Hindlimb muscle (tissue), 1 donor: ENCODE data around the gene TCF23. TPM values are rescaled to one million over a fixed set of nuclear protein-coding genes. Genes with fewer than 3 reads are reported as not detected.
A peak's percentile ranks its signal among the peaks of the same experiment; 100 is the strongest.

Experiments used
- DNase-seq: peaks from one replicate; pipeline ENCODE4 v3.0.0-alpha.2; 2013
- polyA plus RNA-seq: library from polyadenylated mRNA; unstranded; fragments of 120-200 nt; gene quantifications from one replicate; pipeline ENCODE4 v1.2.1, GENCODE V29; 2013; ENCODE audit not compliant: insufficient read length

Gene TCF23
- polyA plus RNA-seq, 1 donor, result 0.17 TPM

GRCh38 chr2:27128668-27129571 lies 19.9 kb upstream of the TCF23 start:
- DNase-seq, result no peak

- DNase-seq, result no peak
Measured at GRCh38 chr2:27130396-27130795, 18.4 kb upstream of the TCF23 start.

- no peak for DNase-seq
Measured at GRCh38 chr2:27131429-27131828, 17.4 kb upstream of the TCF23 start.

GRCh38 chr2:27133195-27133875 lies 15.5 kb upstream of the TCF23 start:
- no peak for DNase-seq

- peak; percentile 99 for DNase-seq
Measured at GRCh38 chr2:27133905-27134780, 14.7 kb upstream of the TCF23 start, which contains the start of gene PREB. TSS of gene PREB (minus strand) at chr2:27134636. CDS start at chr2:27134421, 215 bp downstream.

- DNase-seq, result no peak
Measured at GRCh38 chr2:27134781-27135477, 13.9 kb upstream of the TCF23 start.

GRCh38 chr2:27135478-27135955 lies 13.3 kb upstream of the TCF23 start:
- no peak for DNase-seq

GRCh38 chr2:27136751-27137150 lies 12.1 kb upstream of the TCF23 start:
- no peak for DNase-seq

GRCh38 chr2:27137322-27137935 lies 11.4 kb upstream of the TCF23 start:
- no peak for DNase-seq

- no peak for DNase-seq
Measured at GRCh38 chr2:27138111-27138510, 10.7 kb upstream of the TCF23 start.

GRCh38 chr2:27139310-27139709 lies 9.5 kb upstream of the TCF23 start, which contains the start of gene PRR30:
TSS of gene PRR30 (minus strand) at chr2:27139410. CDS start at chr2:27138329, 1,081 bp downstream.
- DNase-seq, result no peak

GRCh38 chr2:27143285-27143684 lies 5.5 kb upstream of the TCF23 start:
- DNase-seq, result no peak

GRCh38 chr2:27145682-27146081 lies 3.1 kb upstream of the TCF23 start:
- DNase-seq, result no peak

GRCh38 chr2:27147935-27148334 lies 869 bp upstream of the TCF23 start:
- no peak for DNase-seq

GRCh38 chr2:27149570-27150405 lies 984 bp downstream of the TCF23 start:
- no peak for DNase-seq

GRCh38 chr2:27150639-27151230 lies 1.9 kb downstream of the TCF23 start:
- DNase-seq, result no peak

GRCh38 chr2:27152102-27152795 lies 3.4 kb downstream of the TCF23 start:
- no peak for DNase-seq

- no peak for DNase-seq
Measured at GRCh38 chr2:27152796-27153464, 4.1 kb downstream of the TCF23 start.

GRCh38 chr2:27154488-27154887 lies 5.7 kb downstream of the TCF23 start:
- DNase-seq, result no peak
